NCI-H2196 treated with DMSO at 0.1 percent for 48 hours (cell line): ENCODE data around the gene DLG2.

ENCODE experiments used
- DNase-seq: peaks from one replicate; lab custom pipeline; 2025; ENCODE audit not compliant: unreplicated experiment; lab: John Stamatoyannopoulos, UW

The DLG2 gene

GRCh38 chr11:83909579-83910534 is 1717.3 kb downstream of the DLG2 start:
- DNase-seq: no peak

DNA sequence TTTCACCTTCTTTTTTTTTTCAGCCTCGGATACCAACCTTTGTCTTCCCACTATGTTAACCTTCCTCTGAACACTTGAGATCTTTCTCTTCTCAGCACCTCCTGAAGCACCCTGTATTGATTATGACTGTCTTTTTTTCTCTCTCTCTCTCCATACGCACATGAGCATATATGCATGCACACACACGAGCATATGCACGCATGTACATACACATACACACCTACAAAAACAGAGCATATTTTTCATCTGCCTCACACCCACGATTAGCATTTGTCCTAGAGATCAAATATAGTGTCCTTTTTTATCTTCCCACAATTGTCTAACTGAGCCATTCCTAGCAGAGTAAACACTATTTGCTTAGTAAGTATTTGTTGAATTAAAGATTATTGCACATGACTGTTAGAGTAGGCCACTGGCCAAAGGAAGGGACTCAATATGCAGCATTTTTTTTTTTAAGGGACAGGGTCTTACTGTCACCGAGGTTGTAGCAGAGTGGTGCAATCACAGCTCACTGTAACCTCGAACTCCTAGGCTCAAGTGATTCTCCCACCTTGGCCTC is 1718.8 kb downstream of the DLG2 start:
- no peak for DNase-seq

DNA sequence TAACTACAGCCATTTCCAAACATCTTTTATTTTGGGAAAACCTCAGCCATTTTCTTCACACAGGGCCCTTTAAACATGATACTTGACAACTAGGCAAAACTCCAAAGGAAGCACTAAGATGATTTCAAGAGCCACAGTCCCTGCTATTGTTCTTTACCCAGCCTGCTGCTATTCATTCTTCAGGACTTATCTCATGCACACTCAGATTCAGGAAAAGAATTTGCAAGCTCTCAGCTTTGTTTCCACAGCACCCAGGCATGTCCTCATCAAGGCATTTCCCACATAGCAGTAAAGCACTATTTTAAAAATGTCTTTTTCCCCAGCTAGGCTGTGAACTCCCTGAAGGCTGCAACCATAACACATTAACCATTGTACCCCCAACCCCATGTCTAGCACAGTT is 1731.6 kb downstream of the DLG2 start:
- DNase-seq: no peak

DNA sequence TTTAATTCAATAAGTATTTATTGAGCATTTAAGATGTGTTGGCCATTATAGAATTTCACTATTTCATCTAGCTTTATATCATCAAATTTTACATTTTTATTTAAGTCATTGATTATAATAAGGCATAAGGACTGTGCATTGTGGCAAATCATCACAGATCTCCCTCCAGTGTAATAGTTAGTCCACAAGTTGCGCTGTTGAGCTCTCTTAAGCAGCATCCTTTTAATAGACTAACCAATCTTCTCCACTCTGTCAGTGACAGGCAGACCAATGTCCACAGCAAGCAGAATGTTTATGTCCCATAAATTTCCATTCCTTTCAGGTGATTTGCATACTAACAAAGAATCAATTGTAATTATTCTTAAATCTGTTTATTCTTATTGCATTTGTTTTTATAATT is 1745.7 kb downstream of the DLG2 start:
- DNase-seq: no peak

- DNase-seq: no peak
Observed at GRCh38 chr11:83871054-83871453, 1756.1 kb downstream of the DLG2 start.

GRCh38 chr11:83866655-83867054 is 1760.5 kb downstream of the DLG2 start:
- DNase-seq: no peak

GRCh38 chr11:83865636-83866461 is 1761.3 kb downstream of the DLG2 start:
- DNase-seq: no peak

- DNase-seq: no peak
Observed at GRCh38 chr11:83864412-83865057, 1762.6 kb downstream of the DLG2 start.

DNA sequence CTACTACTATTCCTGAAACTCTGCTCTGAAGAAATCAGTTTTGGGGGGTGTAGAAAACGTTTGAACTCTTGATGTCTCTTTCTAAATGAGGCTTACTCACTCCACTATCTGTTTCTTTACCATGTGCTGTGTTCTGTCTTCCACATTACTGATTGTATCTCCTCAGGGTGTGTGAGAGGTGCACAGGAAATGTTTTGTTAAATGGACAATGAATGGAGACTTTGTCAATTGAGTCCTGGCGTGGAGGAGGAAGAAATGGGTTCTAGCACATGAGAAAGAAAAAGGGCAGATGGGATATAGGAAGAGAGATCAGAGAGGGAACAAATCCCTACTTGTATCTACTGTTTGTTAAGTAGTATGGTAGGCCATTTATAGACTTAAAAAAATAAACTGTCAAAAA is 1763.9 kb downstream of the DLG2 start:
- DNase-seq: no peak

GRCh38 chr11:83862691-83863090 is 1764.5 kb downstream of the DLG2 start:
- DNase-seq: no peak

DNA sequence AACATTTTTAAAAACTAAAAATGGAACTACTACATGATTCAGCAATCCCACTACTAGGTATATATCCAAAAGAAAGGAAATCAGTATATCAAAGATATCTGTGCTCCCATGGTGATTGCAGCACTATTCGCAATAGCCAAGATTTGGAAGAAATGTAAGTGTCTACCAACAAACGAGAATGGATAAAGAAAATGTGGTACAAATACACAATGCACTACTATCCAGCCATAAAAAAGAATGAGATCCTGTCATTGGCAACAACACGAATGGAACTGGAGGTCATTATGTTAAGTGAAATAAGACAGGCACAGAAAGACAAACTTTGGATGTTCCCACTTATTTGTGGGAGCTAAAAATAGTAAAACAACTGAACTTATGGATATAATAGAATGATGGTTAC is 1765.1 kb downstream of the DLG2 start:
- DNase-seq: no peak

DNA sequence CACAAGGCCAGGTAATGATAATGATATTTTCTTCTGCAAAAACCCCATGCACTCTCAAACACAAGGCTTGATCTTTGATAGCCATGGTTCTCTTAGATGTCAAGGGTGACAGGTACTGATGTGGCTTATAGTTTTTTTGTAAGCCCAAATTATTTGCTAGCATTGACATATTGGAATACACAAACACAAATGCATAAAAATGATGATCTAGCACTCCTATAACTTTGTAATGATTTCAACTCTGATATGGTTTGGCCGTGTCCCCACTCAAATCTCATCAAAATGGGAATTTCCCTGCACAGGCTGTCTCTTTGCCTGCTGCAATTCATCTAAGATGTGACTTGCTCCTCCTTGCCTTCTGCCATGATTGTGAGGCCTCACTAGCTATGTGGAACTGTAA is 1768.5 kb downstream of the DLG2 start:
- no peak for DNase-seq

DNA sequence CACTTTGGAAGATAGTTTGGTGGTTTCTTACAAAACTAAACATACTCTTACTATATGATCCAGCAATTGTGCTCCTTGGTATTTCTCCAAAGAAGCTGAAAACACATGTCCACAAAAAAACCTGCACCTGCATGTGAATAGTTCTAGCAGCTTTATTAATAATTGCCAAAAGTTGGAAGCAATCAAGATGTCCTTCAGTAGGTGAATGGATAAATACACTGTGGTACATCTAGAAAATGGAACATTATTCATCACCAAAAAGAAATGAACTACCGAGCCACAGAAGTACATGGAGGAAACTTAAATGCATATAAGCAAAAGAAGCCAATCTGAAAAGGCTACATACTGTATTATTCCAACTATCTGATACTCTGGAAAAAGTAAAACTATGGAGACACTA is 1771.9 kb downstream of the DLG2 start:
- no peak for DNase-seq

GRCh38 chr11:83852775-83853442 is 1774.2 kb downstream of the DLG2 start:
- DNase-seq: no peak

GRCh38 chr11:83852012-83852411 is 1775.1 kb downstream of the DLG2 start:
- DNase-seq: no peak

DNA sequence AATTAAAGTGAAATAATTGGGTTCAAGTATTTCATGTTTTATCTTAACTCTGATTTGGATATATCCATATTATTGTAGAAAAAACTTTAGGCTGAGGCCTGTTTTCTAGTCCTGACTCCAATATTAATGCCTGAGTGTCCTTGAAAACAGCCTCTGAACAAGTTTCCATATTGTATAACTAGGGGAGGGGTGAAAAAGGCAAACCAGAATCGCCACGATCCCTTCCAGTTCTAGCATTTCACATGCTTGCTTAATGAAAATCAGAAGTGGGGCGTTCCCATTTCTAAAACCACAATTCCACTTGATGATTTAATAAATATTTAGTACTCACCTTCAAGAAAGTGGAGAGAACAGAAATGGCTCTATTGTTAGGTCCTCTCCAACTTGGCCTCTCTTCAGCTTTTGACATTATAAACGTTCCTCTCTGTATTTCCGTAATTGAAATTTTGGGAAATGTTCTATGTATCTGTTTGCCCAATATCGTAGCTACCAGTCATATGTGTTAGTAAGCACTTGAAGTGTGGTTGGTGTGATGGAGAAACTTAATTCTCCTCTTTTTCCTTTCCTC is 1779.6 kb downstream of the DLG2 start:
- DNase-seq: no peak

DNA sequence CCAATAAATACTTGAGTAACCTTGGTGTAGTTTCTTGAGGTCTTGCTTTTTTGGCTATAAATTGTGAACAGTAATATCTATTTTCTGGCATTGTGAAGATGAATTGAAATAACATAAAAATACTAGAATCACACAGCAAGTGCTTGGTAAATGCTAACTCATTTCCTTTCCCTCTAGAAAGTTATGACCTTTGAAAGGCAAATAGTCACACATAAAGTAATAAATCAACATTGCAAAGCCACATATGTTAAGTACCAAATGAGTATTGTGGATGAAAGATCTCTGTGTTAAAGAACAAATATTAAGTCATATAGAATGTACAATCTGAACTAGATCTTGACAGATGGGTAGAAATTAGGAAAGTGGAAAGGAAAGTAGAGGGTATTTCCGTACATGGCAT is 1781.3 kb downstream of the DLG2 start:
- DNase-seq: no peak

- no peak for DNase-seq
Observed at GRCh38 chr11:83840326-83840725, 1786.8 kb downstream of the DLG2 start.

DNA sequence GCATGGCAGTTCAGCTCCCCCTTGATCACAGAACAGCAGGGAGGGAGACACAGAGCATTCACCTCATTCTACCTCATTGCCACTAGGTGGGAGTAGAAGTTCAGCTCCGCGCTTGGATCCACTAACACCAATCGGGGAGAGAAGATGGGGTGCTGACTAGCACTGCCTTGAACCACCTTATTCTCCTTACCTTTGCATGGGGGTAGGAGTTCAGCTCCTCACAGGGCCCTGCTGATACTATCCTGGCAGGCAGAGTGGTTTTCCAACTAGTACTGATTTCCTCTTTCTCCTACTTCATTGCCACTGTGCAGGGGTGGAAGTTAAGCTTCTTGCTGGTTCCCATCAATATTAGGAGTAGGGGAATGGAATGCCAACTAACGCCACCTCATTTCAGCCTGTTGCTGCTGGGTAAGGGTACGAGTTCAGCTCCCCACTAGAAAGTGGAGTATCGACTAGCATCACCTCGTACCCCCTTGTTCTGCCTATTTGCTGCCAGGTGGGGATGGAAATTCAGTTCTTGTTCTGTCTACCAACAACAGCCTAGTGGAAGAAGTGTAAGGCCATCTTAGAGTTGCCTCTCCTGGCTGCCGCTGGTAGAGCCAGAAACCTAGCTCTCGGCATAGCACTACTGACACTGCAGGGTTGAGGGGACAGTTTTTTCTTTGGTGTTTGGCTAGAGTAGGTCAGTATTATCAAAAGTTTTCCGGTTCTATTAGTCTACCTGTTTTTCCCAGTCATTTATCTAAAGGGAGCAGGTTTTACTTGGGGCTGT is 1790.1 kb downstream of the DLG2 start:
- DNase-seq: no peak

GRCh38 chr11:83836065-83836464 is 1791.1 kb downstream of the DLG2 start:
- no peak for DNase-seq
